Caki2 (cell line): Measurements from ENCODE around the gene DGKQ. TPM values are rescaled to one million over a fixed set of nuclear protein-coding genes. Genes with fewer than 3 reads are reported as not detected.

Source experiments
- DNase-seq: peaks from one replicate; pipeline ENCODE4 v3.0.0-alpha.2; 2015; ENCODE audit warnings: low read depth
- in situ Hi-C: cut with HindIII; loops from 2 replicates; pipeline ENCODE4 v1.10.0; 2016; ENCODE audit warnings: low sequenced_read_pairs, low pct_unique_long_range_greater_than_20kb, mixed read lengths
- total RNA-seq: library from RNA; depleted of rRNA; stranded (reverse); fragments of >200 nt; shearing (Covaris generic); gene quantifications from 2 replicates; pipeline ENCODE4 v1.2.3, GENCODE V29; 2014; ENCODE audit warnings: low replicate concordance

Gene DGKQ
- total RNA-seq, 1 experiment from 2014 or later: 8.5 TPM

- DNase-seq: no peak
- in situ Hi-C loops: no loop called here
Observed at GRCh38 chr4:966266-967112, 6.9 kb downstream of the DGKQ start.

DNA sequence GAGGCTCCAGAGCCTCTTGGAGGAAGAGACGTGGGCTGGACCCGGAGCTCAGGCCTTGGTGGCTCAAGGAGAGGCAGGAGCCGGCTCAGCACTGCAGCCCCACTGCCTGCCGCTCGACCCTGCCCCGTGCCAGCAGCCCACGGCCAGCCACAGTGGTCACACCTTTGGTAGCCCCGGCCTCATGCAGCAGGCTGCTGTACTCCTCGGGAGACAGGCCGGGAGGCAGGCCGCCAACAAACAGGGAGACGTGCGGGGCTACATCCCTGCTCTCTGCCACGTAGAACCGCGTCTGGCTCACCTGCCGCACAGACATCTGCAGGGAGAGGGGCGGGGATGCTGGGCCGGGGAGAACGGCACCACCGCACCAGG, 7.6 kb downstream of the DGKQ start:
- in situ Hi-C loops: no loop called here
- no peak for DNase-seq

DNA sequence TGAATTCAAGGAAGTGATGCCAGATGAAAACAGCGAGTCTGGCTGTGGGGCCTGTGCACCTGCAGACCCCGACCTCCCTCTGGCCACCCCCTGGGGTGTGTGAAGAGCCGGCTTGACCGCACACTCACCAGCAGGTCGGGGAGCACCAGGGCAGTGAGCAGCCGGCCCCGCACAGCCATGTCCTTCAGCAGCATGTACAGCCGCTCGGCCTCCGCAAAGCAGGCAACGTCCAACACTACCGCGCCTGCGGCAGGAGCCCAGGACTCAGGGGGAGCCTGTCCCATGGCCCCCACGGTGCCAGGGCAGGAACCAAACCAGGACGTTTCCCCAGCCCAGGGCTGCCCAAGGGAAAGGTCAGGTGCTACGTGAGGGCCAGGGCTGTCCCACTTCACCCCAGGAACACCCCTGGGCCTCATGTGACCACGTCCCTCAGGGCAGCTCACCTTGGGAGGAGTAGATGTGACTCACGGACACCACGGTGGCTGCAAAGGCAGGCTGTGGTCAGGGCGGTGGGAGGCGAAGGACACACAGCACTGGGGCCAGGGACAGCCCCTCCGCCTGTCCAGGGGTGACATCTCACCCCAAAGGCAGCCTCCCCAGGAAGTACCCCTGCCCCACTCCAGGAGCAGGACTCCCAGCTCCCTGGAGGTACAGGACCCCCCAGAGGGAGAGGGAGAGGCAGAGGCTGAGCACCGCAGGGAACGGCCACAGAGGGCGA, 8.2 kb downstream of the DGKQ start:
- in situ Hi-C loops: no loop called here
- no peak for DNase-seq

GRCh38 chr4:964346-965025, 8.9 kb downstream of the DGKQ start:
- in situ Hi-C loops: no loop called here
- no peak for DNase-seq

DNA sequence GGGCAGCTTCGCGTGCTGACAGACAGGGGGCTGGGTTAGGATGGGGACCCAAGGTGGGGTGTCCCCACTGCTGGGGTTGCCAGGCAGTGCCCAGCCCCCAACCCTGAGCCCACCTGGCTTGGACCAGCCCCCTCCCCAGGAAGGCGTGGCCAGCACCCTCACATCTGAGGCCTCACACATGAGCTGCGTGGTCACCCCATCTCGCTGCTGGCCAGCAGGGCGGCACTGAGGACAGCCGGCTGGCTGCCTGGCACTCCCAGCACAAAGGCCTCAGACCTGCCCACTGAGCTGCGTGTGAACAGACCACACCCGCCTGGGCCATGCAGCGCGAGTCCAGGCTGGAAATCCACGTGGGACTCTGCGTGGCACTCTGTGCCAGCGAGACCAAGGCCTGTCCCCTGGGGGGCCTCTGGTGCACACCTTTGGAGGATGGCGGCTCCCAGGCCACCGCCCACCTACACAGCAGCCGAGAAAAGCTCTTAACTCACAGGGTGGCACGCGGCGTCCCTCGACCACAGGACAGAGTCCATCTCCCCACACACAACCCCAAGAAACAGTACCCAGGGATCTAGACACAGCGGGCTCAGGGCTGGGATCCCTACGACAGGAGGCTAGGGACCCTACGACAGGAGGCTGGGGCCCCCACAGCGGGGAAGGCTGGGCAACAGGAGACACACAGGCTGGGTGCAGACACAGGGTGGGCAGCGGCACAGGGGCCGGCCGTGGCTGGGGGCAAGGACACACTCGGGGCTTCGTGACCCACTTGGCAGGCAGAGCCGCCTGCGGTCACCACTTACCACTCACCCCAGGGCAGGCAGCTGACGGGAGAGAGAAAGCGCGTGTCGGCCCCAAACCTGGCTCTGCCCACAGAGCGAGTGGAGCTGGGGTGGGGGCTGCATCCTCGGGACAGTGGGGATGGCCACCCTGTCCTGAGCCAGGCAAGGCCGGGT, 9.8 kb downstream of the DGKQ start:
- DNase-seq: no peak
- in situ Hi-C loops: no loop called here

DNA sequence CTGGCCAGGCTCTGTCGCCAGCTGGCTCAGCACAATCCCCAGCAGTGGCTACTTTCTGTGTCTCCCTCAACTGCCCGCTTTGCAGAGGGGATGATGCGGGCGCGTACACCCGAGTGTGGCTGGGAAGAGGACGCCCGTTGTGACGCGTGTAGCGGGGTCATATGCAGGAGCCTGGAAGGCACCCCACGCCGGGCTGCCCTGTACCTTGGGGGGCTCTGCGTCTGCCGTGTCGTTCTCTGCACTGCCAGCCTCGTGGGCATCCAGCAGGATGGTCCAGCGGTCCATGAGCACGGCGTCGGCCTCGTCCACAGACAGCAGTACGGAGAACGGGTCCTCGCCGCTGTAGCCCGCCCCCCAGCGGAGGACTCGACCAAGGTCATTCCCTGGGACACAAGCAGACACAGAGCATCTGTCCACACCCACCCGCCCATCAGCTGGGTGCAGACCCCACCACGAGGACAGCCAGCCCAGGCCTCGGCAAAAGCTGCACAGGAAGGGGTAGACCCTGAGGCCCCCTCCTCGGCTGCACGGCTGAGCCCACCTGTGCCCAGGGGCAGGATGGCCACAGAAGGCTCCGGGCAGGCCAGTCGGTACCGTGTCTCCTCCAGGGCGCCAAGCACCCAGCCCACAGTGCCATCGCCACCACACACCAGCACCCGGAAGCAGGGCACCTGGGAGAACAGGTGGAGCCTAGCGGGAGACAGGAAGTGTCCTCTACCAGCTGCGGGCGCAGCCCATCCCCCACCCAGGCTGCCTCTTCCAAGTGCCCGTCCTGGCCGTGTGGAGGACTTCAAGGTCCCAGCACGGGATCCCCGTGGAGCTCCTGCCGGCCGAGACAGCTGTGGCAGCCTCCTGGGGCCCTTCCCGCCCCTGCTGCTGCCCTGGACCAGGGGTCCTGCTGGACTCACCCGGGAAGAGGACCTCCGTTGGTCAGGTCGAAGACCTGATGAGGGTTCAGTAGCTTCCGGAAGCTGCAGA, 10.8 kb downstream of the DGKQ start:
- DNase-seq: no peak
- in situ Hi-C loops: no loop called here

- no peak for DNase-seq
- in situ Hi-C loops: no loop called here
Observed at GRCh38 chr4:961351-962230, 11.8 kb downstream of the DGKQ start.

GRCh38 chr4:960636-961350, 12.6 kb downstream of the DGKQ start:
- in situ Hi-C loops: no loop called here
- DNase-seq: no peak

DNA sequence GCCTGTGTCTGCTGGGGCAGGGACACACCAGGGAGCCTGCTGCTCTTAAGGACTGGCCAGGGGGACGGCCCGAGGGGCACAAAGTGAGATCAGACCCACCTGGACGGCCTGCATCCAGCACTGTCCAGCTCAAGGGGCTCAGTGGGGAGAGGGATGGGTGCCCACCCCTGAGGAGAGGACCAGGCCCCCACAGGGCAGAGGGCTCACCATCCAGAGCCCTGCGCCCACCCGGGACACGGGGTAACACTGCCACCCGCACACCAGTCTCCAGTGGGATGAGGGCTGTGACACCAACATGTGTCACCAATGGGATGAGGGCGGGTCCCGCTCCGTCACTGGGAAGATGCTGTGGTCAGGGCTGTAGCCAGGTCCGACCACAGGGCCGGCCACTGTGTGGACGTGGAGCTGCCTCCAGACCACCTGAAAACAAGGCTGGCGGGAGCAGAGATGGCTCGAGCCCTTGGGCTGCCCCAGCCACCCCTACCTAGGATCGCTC, 13.2 kb downstream of the DGKQ start:
- no peak for DNase-seq
- in situ Hi-C loops: no loop called here

DNA sequence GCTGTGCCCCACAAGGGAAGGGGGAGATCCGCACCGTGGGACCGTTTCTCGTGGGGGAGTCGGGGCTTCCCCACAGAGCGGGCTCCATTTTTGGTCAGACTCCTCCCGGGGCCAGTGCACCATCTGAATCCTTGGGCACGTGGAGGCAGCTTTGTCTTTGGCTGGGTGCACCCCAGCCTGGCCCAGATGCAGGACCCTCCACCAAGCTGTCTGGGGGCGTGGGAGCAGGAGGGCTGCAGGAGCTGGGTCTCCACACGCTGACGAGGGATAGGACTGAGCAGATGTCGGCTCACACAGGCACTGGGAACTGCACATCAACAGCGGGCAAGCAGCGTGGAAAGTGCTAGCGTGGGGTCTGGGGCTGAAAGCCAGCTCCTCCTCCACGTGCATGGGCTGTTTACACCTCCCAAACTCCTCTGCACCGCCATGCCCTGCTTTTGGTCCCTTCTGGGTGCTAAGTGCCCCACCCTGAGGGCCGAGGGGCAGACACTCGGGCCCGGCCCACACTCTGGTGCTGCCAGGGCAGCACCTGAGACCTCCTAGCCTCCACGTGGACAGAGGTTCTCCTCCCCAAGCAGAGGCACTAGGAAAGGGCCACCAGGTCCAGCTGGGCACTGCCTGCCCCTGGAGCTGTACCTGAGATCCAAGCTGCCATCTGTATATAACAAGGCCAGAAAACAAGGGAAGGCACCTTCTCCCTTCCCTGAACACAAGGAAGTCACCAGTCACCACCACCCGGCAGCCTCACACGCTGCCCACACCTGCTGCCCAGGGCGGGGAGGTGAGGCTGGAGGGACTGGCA, 13.8 kb downstream of the DGKQ start:
- in situ Hi-C loops: no loop called here
- DNase-seq: no peak

DNA sequence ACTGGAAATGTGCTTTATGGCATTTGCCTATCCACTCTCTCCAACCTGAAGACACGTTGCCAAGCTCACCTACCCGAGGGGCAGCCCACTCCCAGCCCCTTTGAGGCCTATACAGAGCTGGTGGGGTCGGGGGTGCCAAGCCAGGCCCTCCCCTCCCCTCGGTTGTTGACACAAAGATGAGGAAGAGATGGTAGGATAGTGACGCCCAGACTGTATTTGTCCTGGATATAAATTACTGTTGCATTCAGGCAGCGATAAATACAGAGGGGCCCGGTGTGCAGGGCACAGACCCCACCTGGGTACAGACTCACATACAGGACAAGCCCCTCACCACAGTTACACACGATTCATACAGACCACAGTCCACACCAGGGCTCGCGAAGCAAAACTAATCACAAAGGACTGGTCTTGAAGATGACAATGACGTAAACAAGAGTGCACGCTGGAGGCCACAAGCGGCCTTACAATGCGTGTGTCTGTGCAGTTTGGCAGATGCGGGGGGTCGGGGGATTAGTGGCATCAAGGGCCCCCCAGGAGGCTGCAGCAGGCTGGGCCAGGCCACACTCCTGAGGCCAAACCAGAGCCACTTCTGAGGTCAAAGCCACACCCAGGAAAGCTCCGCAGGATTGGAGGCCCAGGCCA, 14.6 kb downstream of the DGKQ start:
- in situ Hi-C loops: no loop called here
- DNase-seq: no peak

GRCh38 chr4:958314-958665, 15.1 kb downstream of the DGKQ start:
- in situ Hi-C loops: no loop called here
- DNase-seq: no peak

DNA sequence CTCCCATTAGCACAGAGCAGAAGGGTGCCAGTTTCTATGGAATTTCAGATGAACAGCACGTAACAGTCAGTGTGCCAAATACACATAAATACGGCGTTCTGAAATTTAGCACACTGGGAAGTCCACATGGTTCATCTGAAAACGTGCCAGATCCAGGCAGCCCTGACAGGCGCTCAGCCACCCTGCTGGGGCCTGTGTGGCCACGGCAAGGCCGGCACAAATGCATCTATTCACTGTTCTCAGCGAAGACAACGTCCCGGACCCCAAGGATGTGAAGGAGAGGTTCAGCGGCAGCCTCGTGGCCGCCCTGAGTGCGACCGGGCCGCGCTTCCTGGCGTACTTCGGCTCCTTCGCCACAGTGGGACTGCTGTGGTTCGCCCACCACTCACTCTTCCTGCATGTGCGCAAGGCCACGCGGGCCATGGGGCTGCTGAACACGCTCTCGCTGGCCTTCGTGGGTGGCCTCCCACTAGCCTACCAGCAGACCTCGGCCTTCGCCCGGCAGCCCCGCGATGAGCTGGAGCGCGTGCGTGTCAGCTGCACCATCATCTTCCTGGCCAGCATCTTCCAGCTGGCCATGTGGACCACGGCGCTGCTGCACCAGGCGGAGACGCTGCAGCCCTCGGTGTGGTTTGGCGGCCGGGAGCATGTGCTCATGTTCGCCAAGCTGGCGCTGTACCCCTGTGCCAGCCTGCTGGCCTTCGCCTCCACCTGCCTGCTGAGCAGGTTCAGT, 15.6 kb downstream of the DGKQ start:
- no peak for DNase-seq
- in situ Hi-C loops: no loop called here

- no peak for DNase-seq
- in situ Hi-C loops: no loop called here
Observed at GRCh38 chr4:957231-957580, 16.2 kb downstream of the DGKQ start.
